Kidney epithelial cell (primary cell): ENCODE measurements around the gene OR10P1. TPM values are rescaled to one million over a fixed set of nuclear protein-coding genes. Genes with fewer than 3 reads are reported as not detected.

Experiments
- DNase-seq: peaks from one replicate; pipeline ENCODE4 v3.0.0-alpha.2; 2010; ENCODE audit warnings: low read depth
- H3K27me3 ChIP-seq: 2 replicates; pipeline ENCODE4 v1.6.0; 2011; ENCODE audit warnings: low read length; ENCODE audit not compliant: control insufficient read depth, insufficient read depth
- H3K36me3 ChIP-seq: 2 replicates; pipeline ENCODE4 v1.5.1; 2011; ENCODE audit warnings: low read length; ENCODE audit not compliant: control insufficient read depth, insufficient read depth
- H3K4me3 ChIP-seq: 2 replicates; pipeline ENCODE4 v1.5.1; 2011; ENCODE audit warnings: low read depth, mild to moderate bottlenecking, control low read depth, low read length
- total RNA-seq: library from RNA; depleted of rRNA; stranded (reverse); fragments of >200 nt; gene quantifications from 2 replicates; pipeline ENCODE4 v1.2.3, GENCODE V29; 2015
- TF ChIP-seq, protein P1 (sequence below): IDR thresholded peaks from 2 replicates; pipeline ENCODE4 v1.5.1; 2011; ENCODE audit warnings: mild to moderate bottlenecking, moderate library complexity, low read length, control low read depth, inconsistent platforms; ENCODE audit not compliant: insufficient read depth, poor library complexity, severe bottlenecking

The OR10P1 gene
- total RNA-seq, 1 donor from 2014 or later = not detected

- H3K4me3 ChIP-seq = no peak overlapping the region
- no peaks in the 10 kb centered on the region for H3K27me3 ChIP-seq
- no peaks in the 10 kb centered on the region for H3K36me3 ChIP-seq
- DNase-seq = no peak
- TF ChIP-seq, protein P1, sequence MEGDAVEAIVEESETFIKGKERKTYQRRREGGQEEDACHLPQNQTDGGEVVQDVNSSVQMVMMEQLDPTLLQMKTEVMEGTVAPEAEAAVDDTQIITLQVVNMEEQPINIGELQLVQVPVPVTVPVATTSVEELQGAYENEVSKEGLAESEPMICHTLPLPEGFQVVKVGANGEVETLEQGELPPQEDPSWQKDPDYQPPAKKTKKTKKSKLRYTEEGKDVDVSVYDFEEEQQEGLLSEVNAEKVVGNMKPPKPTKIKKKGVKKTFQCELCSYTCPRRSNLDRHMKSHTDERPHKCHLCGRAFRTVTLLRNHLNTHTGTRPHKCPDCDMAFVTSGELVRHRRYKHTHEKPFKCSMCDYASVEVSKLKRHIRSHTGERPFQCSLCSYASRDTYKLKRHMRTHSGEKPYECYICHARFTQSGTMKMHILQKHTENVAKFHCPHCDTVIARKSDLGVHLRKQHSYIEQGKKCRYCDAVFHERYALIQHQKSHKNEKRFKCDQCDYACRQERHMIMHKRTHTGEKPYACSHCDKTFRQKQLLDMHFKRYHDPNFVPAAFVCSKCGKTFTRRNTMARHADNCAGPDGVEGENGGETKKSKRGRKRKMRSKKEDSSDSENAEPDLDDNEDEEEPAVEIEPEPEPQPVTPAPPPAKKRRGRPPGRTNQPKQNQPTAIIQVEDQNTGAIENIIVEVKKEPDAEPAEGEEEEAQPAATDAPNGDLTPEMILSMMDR = no peak
Observed at GRCh38 chr12:55673638-55674037, 36.9 kb downstream of the OR10P1 start.

GRCh38 chr12:55675666-55676065 is 39.0 kb downstream of the OR10P1 start:
- TF ChIP-seq, protein P1 = no peak
- no peak for DNase-seq
- no peaks in the 10 kb centered on the region for H3K36me3 ChIP-seq

DNA sequence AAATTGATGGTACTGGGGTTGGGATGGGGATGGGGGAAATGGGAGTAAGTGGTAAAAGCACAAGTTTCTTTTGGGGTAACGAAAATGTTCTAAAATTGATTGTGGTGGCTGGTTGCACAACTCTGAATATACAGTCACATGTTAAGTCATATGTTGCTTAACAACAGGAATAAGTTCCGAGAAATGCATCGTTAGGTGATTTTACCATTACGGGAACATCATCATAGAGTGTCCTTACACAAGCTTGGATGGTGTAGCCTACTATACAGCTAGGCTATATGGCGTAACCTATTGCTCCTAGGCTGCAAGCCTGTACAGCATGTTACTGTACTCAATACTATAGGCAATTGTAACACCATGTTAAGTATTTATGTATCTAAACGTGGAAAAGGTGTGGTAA is 40.0 kb downstream of the OR10P1 start:
- no peaks in the 10 kb centered on the region for H3K27me3 ChIP-seq
- no peak overlapping the region for H3K4me3 ChIP-seq
- DNase-seq = no peak
- TF ChIP-seq, protein P1 = no peak
- no peaks in the 10 kb centered on the region for H3K36me3 ChIP-seq

More at GRCh38 chr12:55675666-55676065, 39.0 kb downstream of the OR10P1 start:
- Histone ChIP-seq H3K4me3 (no peak overlapping the region), H3K27me3 (no peaks in the 10 kb centered on the region)

DNA sequence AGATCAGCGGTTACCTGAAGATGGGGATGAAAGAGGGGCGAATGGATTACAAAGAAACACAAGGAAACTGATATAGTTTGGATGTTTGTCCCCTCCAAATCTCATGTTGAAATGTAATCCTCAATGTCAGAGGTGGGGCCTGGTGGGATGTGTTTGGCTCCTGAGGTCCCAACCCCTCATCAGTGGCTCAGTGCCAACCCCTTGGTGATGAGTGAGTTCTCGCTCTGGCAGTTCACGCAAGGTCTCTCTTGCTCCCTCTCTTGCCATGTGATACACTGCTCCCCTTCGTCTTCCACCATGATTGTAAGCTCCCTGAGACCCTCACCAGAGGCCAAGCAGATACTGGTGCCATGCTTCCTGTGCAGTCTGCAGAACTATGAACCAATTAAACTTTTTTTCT is 43.0 kb downstream of the OR10P1 start:
- DNase-seq = no peak
- TF ChIP-seq, protein P1 = no peak
- no peaks in the 10 kb centered on the region for H3K27me3 ChIP-seq

DNA sequence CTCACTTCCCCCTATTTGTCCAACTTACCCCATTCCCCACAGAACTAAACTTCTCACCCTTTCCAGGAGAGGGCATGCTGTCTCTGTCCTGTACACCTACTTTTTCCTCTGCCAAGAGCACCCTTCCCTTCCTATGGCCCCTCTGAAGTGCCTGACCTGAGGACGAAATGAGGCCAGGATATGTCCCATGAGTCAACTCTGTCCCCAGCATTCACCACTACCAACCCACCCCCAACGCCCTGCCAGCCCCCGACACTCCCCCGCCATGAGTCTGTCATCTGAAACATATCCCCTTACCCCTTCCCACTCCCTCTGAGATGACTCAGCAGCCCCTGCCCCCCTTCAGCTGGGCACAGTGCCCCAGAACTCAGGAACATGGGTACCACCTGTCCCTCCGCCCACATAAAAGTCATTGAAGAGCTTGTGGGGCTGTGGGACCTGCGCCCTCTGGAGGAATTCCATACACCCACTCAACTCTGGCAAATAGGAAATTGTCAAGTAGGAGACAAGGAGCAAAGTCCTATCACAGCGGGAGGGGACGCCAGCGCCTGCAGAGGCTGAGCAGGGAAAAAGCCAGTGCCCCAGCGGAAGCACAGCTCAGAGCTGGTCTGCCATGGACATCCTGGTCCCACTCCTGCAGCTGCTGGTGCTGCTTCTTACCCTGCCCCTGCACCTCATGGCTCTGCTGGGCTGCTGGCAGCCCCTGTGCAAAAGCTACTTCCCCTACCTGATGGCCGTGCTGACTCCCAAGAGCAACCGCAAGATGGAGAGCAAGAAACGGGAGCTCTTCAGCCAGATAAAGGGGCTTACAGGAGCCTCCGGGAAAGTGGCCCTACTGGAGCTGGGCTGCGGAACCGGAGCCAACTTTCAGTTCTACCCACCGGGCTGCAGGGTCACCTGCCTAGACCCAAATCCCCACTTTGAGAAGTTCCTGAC is 44.7 kb downstream of the OR10P1 start:
- DNase-seq = no peak
- no peaks in the 10 kb centered on the region for H3K27me3 ChIP-seq
- TF ChIP-seq, protein P1 = peak; percentile 61
- no peaks in the 10 kb centered on the region for H3K36me3 ChIP-seq
- peak overlapping the region; percentile 10 for H3K4me3 ChIP-seq

More for the DNA sequence above, 43.0 kb downstream of the OR10P1 start:
- Histone ChIP-seq H3K4me3 (no peak overlapping the region), H3K36me3 (no peaks in the 10 kb centered on the region)
